WI38 (cell line): ENCODE measurements around the gene CCDC197.

Experiments
- H3K4me3 ChIP-seq: 2 replicates; pipeline ENCODE4 v1.5.1; 2011; ENCODE audit warnings: low read depth, mild to moderate bottlenecking, control low read depth, low read length
- CTCF ChIP-seq: IDR thresholded peaks from 2 replicates; pipeline ENCODE4 v1.5.1; 2012; ENCODE audit warnings: low read depth, mild to moderate bottlenecking, control low read depth, low read length

CCDC197 gene

DNA sequence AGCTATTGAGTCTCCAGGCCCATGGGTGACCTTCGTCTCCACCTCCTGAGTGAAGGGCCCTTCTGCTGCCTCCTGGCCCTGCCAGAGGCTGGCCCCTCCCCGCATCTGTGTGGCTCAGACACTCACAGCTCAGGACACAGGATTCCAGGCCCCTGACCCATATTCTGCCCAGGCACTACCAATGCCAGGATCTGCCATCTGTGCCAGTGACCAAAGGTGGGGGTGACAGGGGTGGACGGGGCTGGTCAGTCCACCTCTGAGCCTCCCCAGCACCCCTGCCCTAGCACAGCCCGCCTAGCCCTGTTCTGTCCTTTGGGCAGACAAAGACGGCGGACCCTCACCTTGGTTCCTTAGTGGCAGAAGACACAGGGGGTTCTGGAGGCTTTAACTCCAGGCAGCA lies 23.5 kb upstream of the CCDC197 start:
- H3K4me3 ChIP-seq, result no peak overlapping the region
- no peak for TF ChIP-seq CTCF

DNA sequence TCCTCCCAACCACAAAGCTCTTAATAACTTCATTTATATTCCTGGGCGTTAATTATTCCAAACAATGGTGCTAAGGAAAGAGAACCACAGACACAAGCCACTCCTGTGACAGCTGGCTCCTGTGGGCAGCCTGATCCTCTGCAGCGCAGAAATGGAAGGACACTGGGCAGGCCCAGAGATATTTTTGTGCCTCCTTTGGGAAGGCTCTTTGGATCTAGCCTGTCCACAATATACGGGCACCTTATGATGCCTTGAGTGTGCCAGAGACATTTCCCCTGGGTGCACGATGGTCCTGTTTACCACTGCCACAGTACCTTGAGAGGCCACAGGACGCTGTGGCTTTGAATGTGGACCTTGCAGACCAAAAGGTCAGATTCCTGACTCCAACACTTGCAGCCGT lies 22.8 kb upstream of the CCDC197 start:
- no peak overlapping the region for H3K4me3 ChIP-seq
- TF ChIP-seq CTCF, result no peak

DNA sequence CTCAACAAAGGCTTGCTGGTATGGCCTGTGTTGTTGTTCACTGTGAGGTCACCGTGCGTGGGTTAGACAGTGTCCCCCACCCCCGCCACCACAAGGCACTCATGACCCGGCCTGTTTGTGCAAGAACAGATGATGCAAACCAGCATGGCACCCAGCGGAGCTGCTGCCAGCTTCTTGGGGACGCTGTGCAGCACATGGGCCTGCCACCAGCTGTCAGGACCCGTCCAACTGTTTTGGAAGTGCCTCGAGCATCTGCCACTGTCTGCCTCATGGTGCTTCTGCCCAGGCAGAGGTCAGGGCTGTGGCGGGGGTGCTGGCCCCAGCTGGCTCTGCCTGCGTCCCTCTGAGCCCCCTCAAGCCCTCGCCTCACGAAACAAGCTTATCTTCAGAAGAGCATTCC lies 22.3 kb upstream of the CCDC197 start:
- H3K4me3 ChIP-seq, result no peak overlapping the region
- no peak for TF ChIP-seq CTCF

- TF ChIP-seq CTCF, result no peak
- no peak overlapping the region for H3K4me3 ChIP-seq
Measured at GRCh38 chr14:93975791-93976476, 21.2 kb upstream of the CCDC197 start.

DNA sequence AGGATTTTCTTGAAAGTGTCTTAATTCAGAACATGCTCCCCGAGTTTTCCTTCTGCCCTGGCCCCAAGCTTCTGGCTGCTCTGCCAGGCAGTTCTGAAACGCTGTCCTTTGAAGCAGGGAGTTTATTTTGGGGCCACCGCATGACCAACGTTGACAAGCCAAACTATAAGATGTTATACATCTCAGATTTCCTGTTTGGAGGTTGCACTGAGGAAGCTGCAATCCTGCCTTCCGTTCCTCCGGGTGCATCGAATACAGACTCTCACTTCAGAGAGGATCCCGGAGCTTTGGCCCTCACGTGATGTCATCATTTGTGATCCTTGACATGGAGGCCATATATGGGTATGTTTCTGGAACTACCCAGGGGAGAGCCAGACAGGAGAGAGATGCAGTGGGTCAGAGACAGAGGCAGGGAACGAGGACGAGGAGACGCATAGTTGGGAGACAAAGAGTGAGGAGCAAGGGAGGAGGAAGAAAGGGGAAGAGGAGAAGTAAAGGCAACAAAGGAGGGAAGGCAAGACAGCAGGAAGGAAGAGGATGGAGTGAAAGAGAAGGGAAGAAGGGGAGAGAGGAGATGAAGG lies 20.5 kb upstream of the CCDC197 start, which contains the start of gene ASB2:
TSS of gene ASB2 (minus strand) at position 94 of the 581 bp plus-strand sequence. CDS start 12,031 bp downstream, outside the sequence.
- no peak within 1 kb of the TSS for H3K4me3 ChIP-seq
- TF ChIP-seq CTCF, result no peak

- TF ChIP-seq CTCF, result no peak
- no peak overlapping the region for H3K4me3 ChIP-seq
Measured at GRCh38 chr14:93977171-93977570, 19.9 kb upstream of the CCDC197 start.

DNA sequence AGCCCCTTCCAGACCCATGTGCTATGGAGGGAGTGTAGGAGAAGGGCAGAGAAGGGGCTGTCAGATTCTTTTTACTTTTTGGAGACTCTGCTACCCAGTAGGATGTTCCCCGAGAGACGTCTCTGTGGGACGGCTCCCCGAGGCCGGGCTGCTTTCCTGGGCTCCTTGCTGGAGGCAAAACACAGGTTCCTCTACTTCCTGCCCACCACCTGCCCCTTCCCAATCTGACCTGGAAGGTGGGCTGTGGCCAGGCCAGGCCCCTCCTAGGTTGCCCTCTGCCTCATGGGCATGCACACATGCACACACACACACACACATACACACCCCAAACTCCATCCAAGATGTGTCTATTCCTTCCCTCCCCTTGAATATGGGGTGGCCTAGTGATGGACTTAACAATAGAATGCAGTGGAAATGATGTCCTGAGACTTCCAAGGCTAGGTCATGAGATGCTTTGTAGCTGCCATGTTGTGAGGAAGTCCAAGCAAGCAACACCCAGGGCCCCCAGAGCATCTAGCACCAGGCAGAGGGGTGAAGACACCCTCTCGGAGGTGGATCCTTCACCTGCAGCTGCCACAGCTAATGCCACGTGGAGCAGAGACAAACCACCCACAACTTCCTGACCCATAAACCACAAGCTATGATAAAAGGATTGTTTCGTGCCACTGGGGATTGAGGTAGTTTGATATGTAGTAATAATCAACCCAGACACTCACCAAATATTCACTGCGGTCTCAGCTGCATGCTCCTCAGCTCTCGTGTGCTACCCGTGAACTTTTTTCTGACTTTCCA lies 19.1 kb upstream of the CCDC197 start:
- no peak overlapping the region for H3K4me3 ChIP-seq
- no peak for TF ChIP-seq CTCF
